Esophagus muscularis mucosa (tissue), 2 donors: ENCODE data around the gene CERKL.

Source experiments
- POLR2A ChIP-seq: fragments of 450-650 bp; IDR thresholded peaks from one replicate; pipeline ENCODE4 v1.6.1; 2017; ENCODE audit warnings: antibody characterized with exemption, moderate library complexity, mild to moderate bottlenecking, low read depth
- POLR2AphosphoS5 ChIP-seq, 2 donors: sonication (generic); formaldehyde crosslinking; IDR thresholded peaks; one replicate each; pipeline ENCODE4 v1.6.1; 2017; ENCODE audit warnings: antibody characterized with exemption in 2 of 2

DNA sequence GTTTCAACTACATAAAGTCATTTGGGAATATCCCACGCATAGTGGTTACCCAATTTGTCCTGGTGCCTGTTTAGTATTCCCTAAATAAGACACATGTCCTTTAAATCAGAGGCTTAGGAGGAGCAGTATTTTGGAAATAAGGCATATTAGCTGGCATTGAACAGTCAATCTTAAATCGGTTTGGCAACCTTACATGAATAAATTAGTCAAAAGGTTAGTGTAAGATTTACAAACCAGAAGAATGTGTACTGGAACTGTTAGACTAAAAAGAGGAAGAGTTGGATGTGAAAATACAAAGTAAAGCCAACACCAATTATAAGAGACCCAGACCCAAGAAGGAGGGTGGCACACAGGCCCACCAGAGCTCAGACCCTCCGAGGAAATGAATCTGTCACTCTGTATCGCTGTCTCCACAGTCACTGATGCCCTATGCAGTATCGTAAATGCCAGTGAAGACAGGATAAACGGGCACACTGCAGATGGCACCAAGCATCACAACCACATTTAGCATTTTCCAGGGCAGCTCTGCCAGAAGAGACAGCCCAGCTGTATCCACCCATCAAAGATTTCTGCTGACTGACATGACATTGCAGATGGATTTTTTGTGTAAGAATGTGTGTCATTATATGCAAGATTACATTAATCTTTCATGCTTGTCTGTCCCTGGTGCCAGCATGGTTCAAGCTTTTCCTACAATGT lies 90.4 kb downstream of the CERKL start:
- TF ChIP-seq POLR2A: no peak
- no peak for TF ChIP-seq POLR2AphosphoS5 (IDR thresholded peaks at IDR 0.05)
